IMR-90 (cell line): ENCODE data around the gene PFDN6. TPM values are rescaled to one million over a fixed set of nuclear protein-coding genes. Genes with fewer than 3 reads are reported as not detected.

ENCODE experiments used
- ATAC-seq: fragments of 200-7000 bp; cut with Tn5 transposase; 2 replicates; pipeline ENCODE4 v1.9.1; 2020; ENCODE audit warnings: low read depth, mild to moderate bottlenecking, moderate library complexity
- BruUV-seq: library from RNA; stranded (reverse); fragments of 400-500 nt; replicated peaks from 2 replicates; lab custom pipeline; 2021; lab: Mats Ljungman, UMichigan
- CTCF ChIA-PET: fragments of 300-600 bp; formaldehyde crosslinking; extraction: SDS; loops from one replicate; lab custom pipeline; 2021; ENCODE audit warnings: antibody characterized with exemption; lab: Yijun Ruan, JAX
- POLR2A ChIA-PET: fragments of 300-600 bp; sonication (Branson Sonifier 250); formaldehyde crosslinking; loops from one replicate; lab custom pipeline; 2022; ENCODE audit warnings: antibody characterized with exemption; ENCODE audit not compliant: unreplicated experiment; lab: Charles Lee
- DNase-seq: peaks from one replicate; pipeline ENCODE4 v3.0.0; 2013
- H2AFZ ChIP-seq: replicated peaks from 2 replicates; pipeline ENCODE3; 2013; ENCODE audit warnings: low read length, mild to moderate bottlenecking; ENCODE audit not compliant: poor library complexity
- H2AK5ac ChIP-seq: 2 replicates; pipeline ENCODE4 v1.6.1; 2013; ENCODE audit warnings: low read depth, low read length, inconsistent platforms
- H2AK9ac ChIP-seq: replicated peaks from 2 replicates; pipeline ENCODE3; 2013; ENCODE audit warnings: mild to moderate bottlenecking, low read depth, low read length, moderate library complexity; ENCODE audit not compliant: poor library complexity
- H2BK120ac ChIP-seq: 2 replicates; pipeline ENCODE4 v1.6.1; 2013; ENCODE audit warnings: low read depth, low read length, inconsistent platforms
- H2BK15ac ChIP-seq: 3 replicates; pipeline ENCODE4 v1.6.1; 2013; ENCODE audit warnings: low read depth, low read length, inconsistent platforms
- H2BK20ac ChIP-seq: 2 replicates; pipeline ENCODE4 v1.6.1; 2013; ENCODE audit warnings: low read depth, mild to moderate bottlenecking, inconsistent platforms, low read length, moderate library complexity
- H2BK5ac ChIP-seq: 2 replicates; pipeline ENCODE4 v1.6.1; 2013; ENCODE audit warnings: mild to moderate bottlenecking, low read depth, low read length, inconsistent platforms; ENCODE audit not compliant: poor library complexity, severe bottlenecking
- H3K14ac ChIP-seq: replicated peaks from 2 replicates; pipeline ENCODE4 v1.6.1; 2013; ENCODE audit warnings: low read depth, low read length, inconsistent platforms
- H3K18ac ChIP-seq: 2 replicates; pipeline ENCODE4 v1.6.1; 2013; ENCODE audit warnings: low read depth, low read length, control low read depth
- H3K23ac ChIP-seq: 2 replicates; pipeline ENCODE4 v1.6.1; 2013; ENCODE audit warnings: low read depth, low read length, inconsistent platforms
- H3K27ac ChIP-seq: 2 replicates; pipeline ENCODE4 v1.5.1; 2013; ENCODE audit warnings: mild to moderate bottlenecking, control low read depth, low read length; ENCODE audit not compliant: insufficient read depth
- H3K27me3 ChIP-seq: 2 replicates; pipeline ENCODE4 v1.6.1; 2013; ENCODE audit warnings: low read length; ENCODE audit not compliant: control insufficient read depth, insufficient read depth
- H3K36me3 ChIP-seq: 2 replicates; pipeline ENCODE4 v1.6.1; 2013; ENCODE audit warnings: low read length, mixed read lengths; ENCODE audit not compliant: control insufficient read depth, insufficient read depth
- H3K4ac ChIP-seq: 2 replicates; pipeline ENCODE4 v1.6.1; 2013; ENCODE audit warnings: low read depth, low read length, inconsistent platforms
- H3K4me1 ChIP-seq: 2 replicates; pipeline ENCODE4 v1.6.1; 2013; ENCODE audit warnings: low read length, mixed read lengths; ENCODE audit not compliant: control insufficient read depth, insufficient read depth
- H3K4me2 ChIP-seq: 2 replicates; pipeline ENCODE4 v1.6.1; 2013; ENCODE audit warnings: low read depth, mild to moderate bottlenecking, control low read depth, low read length, moderate library complexity
- H3K4me3 ChIP-seq: 2 replicates; pipeline ENCODE4 v1.5.1; 2013; ENCODE audit warnings: low read depth, mild to moderate bottlenecking, control low read depth, low read length, moderate library complexity; ENCODE audit not compliant: insufficient read depth
- H3K56ac ChIP-seq: 2 replicates; pipeline ENCODE4 v1.6.1; 2013; ENCODE audit warnings: low read length, inconsistent platforms; ENCODE audit not compliant: insufficient read depth; ENCODE audit errors: extremely low read depth
- H3K79me1 ChIP-seq, 2 experiments: 2 replicates each; pipeline ENCODE4 v1.6.1; 2013; ENCODE audit warnings: low read length in 2 of 2, inconsistent platforms in 1 of 2, low read depth in 1 of 2
- H3K9ac ChIP-seq: 2 replicates; pipeline ENCODE4 v1.6.1; 2013; ENCODE audit warnings: low read depth, low read length, control low read depth
- H3K9me1 ChIP-seq: 2 replicates; pipeline ENCODE4 v1.6.1; 2013; ENCODE audit warnings: low read length, inconsistent platforms; ENCODE audit not compliant: insufficient read depth
- H3K9me3 ChIP-seq: 2 replicates; pipeline ENCODE4 v1.6.1; 2013; ENCODE audit warnings: low read length; ENCODE audit not compliant: control insufficient read depth, insufficient read depth
- H4K20me1 ChIP-seq: 2 replicates; pipeline ENCODE4 v1.6.1; 2013; ENCODE audit warnings: low read length, inconsistent platforms; ENCODE audit not compliant: insufficient read depth
- H4K5ac ChIP-seq: 2 replicates; pipeline ENCODE4 v1.6.1; 2013; ENCODE audit warnings: mild to moderate bottlenecking, low read depth, low read length, control low read depth
- H4K8ac ChIP-seq, 2 experiments: 2 replicates each; pipeline ENCODE4 v1.6.1; 2013; ENCODE audit warnings: low read depth in 2 of 2, low read length in 2 of 2, control low read depth in 1 of 2, inconsistent platforms in 1 of 2
- H4K91ac ChIP-seq: 2 replicates; pipeline ENCODE4 v1.6.1; 2013; ENCODE audit warnings: low read depth, low read length, inconsistent platforms; ENCODE audit not compliant: insufficient read depth
- BHLHE40 ChIP-seq: fragments of 150-350 bp; IDR thresholded peaks from 2 replicates; pipeline ENCODE4 v1.6.1; 2016; ENCODE audit warnings: mild to moderate bottlenecking, low read depth, low read length
- CHD1 ChIP-seq: IDR thresholded peaks from 2 replicates; pipeline ENCODE4 v1.6.1; 2012; ENCODE audit warnings: low read depth, low read length, improper control_type of control experiment
- FOS ChIP-seq: fragments of 150-350 bp; IDR thresholded peaks from 2 replicates; pipeline ENCODE4 v1.6.1; 2016; ENCODE audit warnings: low read depth, low read length
- MAFK ChIP-seq: IDR thresholded peaks from 2 replicates; pipeline ENCODE4 v1.6.1; 2012; ENCODE audit warnings: low read depth, low read length, improper control_type of control experiment
- MXI1 ChIP-seq: IDR thresholded peaks from 2 replicates; pipeline ENCODE4 v1.6.1; 2012; ENCODE audit warnings: low read depth, mild to moderate bottlenecking, low read length, moderate library complexity, borderline replicate concordance
- NFE2L2 ChIP-seq: fragments of 150-350 bp; IDR thresholded peaks from 2 replicates; pipeline ENCODE4 v1.6.1; 2016; ENCODE audit warnings: low read depth, mild to moderate bottlenecking, low read length
- POLR2A ChIP-seq: IDR thresholded peaks from 2 replicates; pipeline ENCODE4 v1.6.1; 2012; ENCODE audit warnings: mild to moderate bottlenecking, low read depth, low read length
- RAD21 ChIP-seq: IDR thresholded peaks from 2 replicates; pipeline ENCODE4 v1.6.1; 2012; ENCODE audit warnings: low read length, improper control_type of control experiment
- RCOR1 ChIP-seq: IDR thresholded peaks from 2 replicates; pipeline ENCODE4 v1.6.1; 2012; ENCODE audit warnings: mild to moderate bottlenecking, low read length, improper control_type of control experiment; ENCODE audit not compliant: insufficient replicate concordance
- RFX5 ChIP-seq: IDR thresholded peaks from 2 replicates; pipeline ENCODE4 v1.8.0; 2012; ENCODE audit warnings: low read depth, mild to moderate bottlenecking, low read length, moderate library complexity
- WGBS, 2 experiments: methylation state at CpG; one replicate each; pipeline versions ENCODE4 v1.1.5 to v1.1.7; 2013; ENCODE audit warnings: missing lambda C conversion rate in 2 of 2; ENCODE audit not compliant: insufficient read length in 1 of 2; ENCODE audit errors: extremely low coverage in 2 of 2; 5-methylcytosine and 5-hydroxymethylcytosine counted together
- dilution Hi-C: fragments of 300-500 bp; cut with HindIII; formaldehyde crosslinking; loops from one replicate; pipeline ENCODE4 v1.14.3; 2018; ENCODE audit warnings: low sequenced_read_pairs; ENCODE audit not compliant: unreplicated experiment
- in situ Hi-C: fragments of 300-500 bp; cut with MboI; formaldehyde crosslinking; loops from 3 replicates; pipeline ENCODE4 v1.14.3; 2019; ENCODE audit warnings: low sequenced_read_pairs, inconsistent platforms, mixed read lengths
- intact Hi-C: fragments of 100-400 bp; cut with micrococcal nuclease; formaldehyde crosslinking; loops from 2 replicates; pipeline ENCODE4 v1.10.0; 2022
- polyA plus RNA-seq, 3 experiments: library from polyadenylated mRNA; depleted of rRNA; stranded (reverse); fragments of >200 nt; gene quantifications; 2 replicates each; pipeline ENCODE4 v1.2.3, GENCODE V29; 2012; ENCODE audit warnings: low replicate concordance in 1 of 3
- total RNA-seq: library from RNA; depleted of rRNA; stranded (reverse); fragments of >200 nt; gene quantifications from 2 replicates; pipeline ENCODE4 v1.2.3, GENCODE V29; 2012
- TF ChIP-seq, protein P1 (sequence below): fragments of 150-350 bp; IDR thresholded peaks from 2 replicates; pipeline ENCODE4 v1.6.1; 2016; ENCODE audit warnings: low read depth, mild to moderate bottlenecking, low read length, moderate library complexity, borderline replicate concordance
- TF ChIP-seq, protein P2 (sequence below): conservative IDR thresholded peaks from 2 replicates; pipeline ENCODE4 v1.5.1; 2012; ENCODE audit warnings: mild to moderate bottlenecking, low read depth, low read length, improper control_type of control experiment
- TF ChIP-seq, protein P3 (sequence below): fragments of 150-350 bp; IDR thresholded peaks from 2 replicates; pipeline ENCODE4 v1.6.1; 2017; ENCODE audit warnings: mild to moderate bottlenecking, antibody characterized with exemption, low read length, low read depth

The PFDN6 gene
- total and polyA plus RNA-seq, 2 of the 4 experiments (the other 2 are of a cell fraction): 24.4 to 92.1 TPM

DNA sequence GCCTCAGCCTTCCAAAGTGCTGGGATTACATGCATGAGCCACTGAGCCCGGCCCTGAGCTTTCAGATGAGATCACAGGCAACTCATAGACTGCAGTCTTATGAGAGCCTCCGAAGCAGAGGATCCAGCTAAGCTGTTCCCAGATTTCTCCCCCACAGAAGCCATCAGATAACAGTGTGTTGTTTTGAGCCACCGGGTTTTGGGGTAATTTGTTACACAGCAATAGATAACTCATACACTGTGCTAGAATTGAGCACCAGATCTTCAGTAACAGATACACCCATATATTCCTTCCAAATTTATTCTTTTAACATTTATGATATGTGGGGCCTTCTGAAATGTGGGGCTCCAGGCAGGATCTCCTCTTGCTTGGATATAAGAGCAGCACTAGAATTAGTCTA, 47.1 kb downstream of the PFDN6 start:
- POLR2A ChIA-PET: no interaction called here

More for the DNA sequence above, 47.1 kb downstream of the PFDN6 start:
- no peak overlapping the region for H4K5ac ChIP-seq
- no peak overlapping the region for H4K8ac ChIP-seq
- no peak overlapping the region for H3K4me3 ChIP-seq
- no peak overlapping the region for H2AK9ac ChIP-seq
- no peak overlapping the region for H2BK5ac ChIP-seq
- dilution Hi-C loops: no loop called here
- no peaks in the 10 kb centered on the region for H3K79me1 ChIP-seq
- no peaks in the 10 kb centered on the region for H3K4me1 ChIP-seq
- H4K91ac ChIP-seq: no peak overlapping the region
- H3K27me3 ChIP-seq: peaks cover 3% of the 10 kb centered on the region
- no peak overlapping the region for H2BK20ac ChIP-seq
- H3K4me2 ChIP-seq: no peak overlapping the region
- H2BK15ac ChIP-seq: no peak overlapping the region
- no peak overlapping the region for H2AK5ac ChIP-seq
- H3K23ac ChIP-seq: no peak overlapping the region
- no peak overlapping the region for H3K14ac ChIP-seq
- no peak for ATAC-seq
- DNase-seq: no peak
- H3K18ac ChIP-seq: no peak overlapping the region
- no peak overlapping the region for H3K9ac ChIP-seq
- H3K27ac ChIP-seq: no peak overlapping the region
- CTCF ChIA-PET: interaction anchor here (1.0 kb wide), 1 partner anchor 54 kb away, joined by 3 read pairs; no protein-coding TSS in a partner anchor
- no peaks in the 10 kb centered on the region for H3K9me1 ChIP-seq
- intact Hi-C loops: no loop called here
- no TSS peak for BruUV-seq
- no peak overlapping the region for H3K56ac ChIP-seq
- no peak overlapping the region for H2AFZ ChIP-seq
- no peaks in the 10 kb centered on the region for H4K20me1 ChIP-seq
- WGBS, 2 experiments: no CpG with 5 or more reads among the region's 3 CpGs
- no peak overlapping the region for H3K4ac ChIP-seq
- in situ Hi-C loops: no loop called here
- no peak overlapping the region for H2BK120ac ChIP-seq
- H3K9me3 ChIP-seq: no peaks in the 10 kb centered on the region
- TF ChIP-seq, protein P1, sequence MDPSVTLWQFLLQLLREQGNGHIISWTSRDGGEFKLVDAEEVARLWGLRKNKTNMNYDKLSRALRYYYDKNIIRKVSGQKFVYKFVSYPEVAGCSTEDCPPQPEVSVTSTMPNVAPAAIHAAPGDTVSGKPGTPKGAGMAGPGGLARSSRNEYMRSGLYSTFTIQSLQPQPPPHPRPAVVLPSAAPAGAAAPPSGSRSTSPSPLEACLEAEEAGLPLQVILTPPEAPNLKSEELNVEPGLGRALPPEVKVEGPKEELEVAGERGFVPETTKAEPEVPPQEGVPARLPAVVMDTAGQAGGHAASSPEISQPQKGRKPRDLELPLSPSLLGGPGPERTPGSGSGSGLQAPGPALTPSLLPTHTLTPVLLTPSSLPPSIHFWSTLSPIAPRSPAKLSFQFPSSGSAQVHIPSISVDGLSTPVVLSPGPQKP: no peak
- TF ChIP-seq, protein P2, sequence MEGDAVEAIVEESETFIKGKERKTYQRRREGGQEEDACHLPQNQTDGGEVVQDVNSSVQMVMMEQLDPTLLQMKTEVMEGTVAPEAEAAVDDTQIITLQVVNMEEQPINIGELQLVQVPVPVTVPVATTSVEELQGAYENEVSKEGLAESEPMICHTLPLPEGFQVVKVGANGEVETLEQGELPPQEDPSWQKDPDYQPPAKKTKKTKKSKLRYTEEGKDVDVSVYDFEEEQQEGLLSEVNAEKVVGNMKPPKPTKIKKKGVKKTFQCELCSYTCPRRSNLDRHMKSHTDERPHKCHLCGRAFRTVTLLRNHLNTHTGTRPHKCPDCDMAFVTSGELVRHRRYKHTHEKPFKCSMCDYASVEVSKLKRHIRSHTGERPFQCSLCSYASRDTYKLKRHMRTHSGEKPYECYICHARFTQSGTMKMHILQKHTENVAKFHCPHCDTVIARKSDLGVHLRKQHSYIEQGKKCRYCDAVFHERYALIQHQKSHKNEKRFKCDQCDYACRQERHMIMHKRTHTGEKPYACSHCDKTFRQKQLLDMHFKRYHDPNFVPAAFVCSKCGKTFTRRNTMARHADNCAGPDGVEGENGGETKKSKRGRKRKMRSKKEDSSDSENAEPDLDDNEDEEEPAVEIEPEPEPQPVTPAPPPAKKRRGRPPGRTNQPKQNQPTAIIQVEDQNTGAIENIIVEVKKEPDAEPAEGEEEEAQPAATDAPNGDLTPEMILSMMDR: no peak
- TF ChIP-seq POLR2A: no peak
- TF ChIP-seq NFE2L2: no peak
- TF ChIP-seq, protein P3, sequence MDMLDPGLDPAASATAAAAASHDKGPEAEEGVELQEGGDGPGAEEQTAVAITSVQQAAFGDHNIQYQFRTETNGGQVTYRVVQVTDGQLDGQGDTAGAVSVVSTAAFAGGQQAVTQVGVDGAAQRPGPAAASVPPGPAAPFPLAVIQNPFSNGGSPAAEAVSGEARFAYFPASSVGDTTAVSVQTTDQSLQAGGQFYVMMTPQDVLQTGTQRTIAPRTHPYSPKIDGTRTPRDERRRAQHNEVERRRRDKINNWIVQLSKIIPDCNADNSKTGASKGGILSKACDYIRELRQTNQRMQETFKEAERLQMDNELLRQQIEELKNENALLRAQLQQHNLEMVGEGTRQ: no peak
- TF ChIP-seq FOS: no peak
- TF ChIP-seq MXI1: no peak
- TF ChIP-seq RAD21: no peak
- no peak for TF ChIP-seq CHD1
- no peak for TF ChIP-seq BHLHE40
- no peak for TF ChIP-seq RFX5
- TF ChIP-seq RCOR1: no peak
- TF ChIP-seq MAFK: no peak
- no peaks in the 10 kb centered on the region for H3K36me3 ChIP-seq
